Activated CD4-positive, alpha-beta memory T cell treated with anti-CD3 and anti-CD28 coated beads for 36 hours (primary cell): Measurements from ENCODE around the gene ZNF579. TPM values are rescaled to one million over a fixed set of nuclear protein-coding genes. Genes with fewer than 3 reads are reported as not detected.
A peak's percentile ranks its signal among the peaks of the same experiment; 100 is the strongest.

Source experiments
- CTCF ChIA-PET: fragments of 350-600 bp; sonication (Branson Sonifier 250); formaldehyde crosslinking; loops from one replicate; lab custom pipeline; 2021; ENCODE audit warnings: antibody characterized with exemption, inconsistent platforms; lab: Charles Lee
- POLR2A ChIA-PET: fragments of 350-600 bp; sonication (Branson Sonifier 250); formaldehyde crosslinking; loops from one replicate; lab custom pipeline; 2021; ENCODE audit warnings: antibody characterized with exemption; lab: Charles Lee
- DNase-seq: peaks from one replicate; pipeline ENCODE4 v3.0.0-alpha.2; 2020
- H3K27ac Mint-ChIP-seq: one replicate; pipeline ENCODE4 v1.8.0; 2021; ENCODE audit warnings: mixed read lengths
- H3K27me3 Mint-ChIP-seq: one replicate; pipeline ENCODE4 v1.8.0; 2021; ENCODE audit warnings: mixed read lengths
- H3K36me3 Mint-ChIP-seq: one replicate; pipeline ENCODE4 v1.8.0; 2021; ENCODE audit warnings: mixed read lengths
- H3K4me1 Mint-ChIP-seq: one replicate; pipeline ENCODE4 v1.8.0; 2021; ENCODE audit warnings: low read depth, mixed read lengths
- H3K4me3 Mint-ChIP-seq: one replicate; pipeline ENCODE4 v1.8.0; 2021; ENCODE audit warnings: mild to moderate bottlenecking, mixed read lengths
- H3K9me3 Mint-ChIP-seq: one replicate; pipeline ENCODE4 v1.8.0; 2021; ENCODE audit warnings: mixed read lengths
- intact Hi-C: fragments of 100-400 bp; cut with micrococcal nuclease; formaldehyde crosslinking; loops from one replicate; pipeline ENCODE4 v1.15.1; 2023
- total RNA-seq, 2 experiments: library from RNA; stranded (reverse); gene quantifications; one replicate each; pipeline ENCODE4 v1.2.3, GENCODE V29; 2021

Gene ZNF579
- total RNA-seq, 2 experiments from 2014 or later = 6.6 to 6.7 TPM

- H3K9me3 Mint-ChIP-seq = no peaks in the 10 kb centered on the region
- no peaks in the 10 kb centered on the region for H3K27me3 Mint-ChIP-seq
- H3K36me3 Mint-ChIP-seq = peaks cover 20% of the 10 kb centered on the region
- H3K4me1 Mint-ChIP-seq = peaks cover 27% of the 10 kb centered on the region
- intact Hi-C loops = no loop called here
- CTCF ChIA-PET = interaction anchor here (2.8 kb wide), 1 partner anchor 31 kb away, joined by 15 read pairs; no protein-coding TSS in a partner anchor
- peak overlapping the region; percentile 86 for H3K27ac Mint-ChIP-seq
- POLR2A ChIA-PET = no interaction called here
- no peak for DNase-seq
- H3K4me3 Mint-ChIP-seq = peak overlapping the region; percentile 84
Observed at GRCh38 chr19:55600662-55601028, 20.0 kb upstream of the ZNF579 start.

GRCh38 chr19:55599842-55600661 is 19.4 kb upstream of the ZNF579 start, which contains the start of gene ZNF524:
TSS of gene ZNF524 (plus strand) at chr19:55600288. CDS start at chr19:55602113, 1,825 bp downstream.
- intact Hi-C loops = loop anchor here (1.0 kb wide), 5 partner anchors 13 to 341 kb away; partner anchors contain the start of genes KMT5C, PPP6R1 and ZNF784
- H3K27me3 Mint-ChIP-seq = no peaks in the 10 kb centered on the region
- peak within 1 kb of the TSS; percentile 91 for H3K4me3 Mint-ChIP-seq
- no peaks in the 10 kb centered on the region for H3K9me3 Mint-ChIP-seq
- peak within 1 kb of the TSS; percentile 95 for H3K27ac Mint-ChIP-seq
- H3K36me3 Mint-ChIP-seq = peaks cover 26% of the 10 kb centered on the region
- peak; percentile 88 for DNase-seq
- H3K4me1 Mint-ChIP-seq = peaks cover 27% of the 10 kb centered on the region
- POLR2A ChIA-PET = interaction anchor here (0.8 to 1.9 kb wide), 11 partner anchors 13 to 261 kb away, joined by 3 to 20 read pairs (median 5); partner anchors contain the start of genes KMT5C, TMEM238, U2AF2 and UBE2S
- CTCF ChIA-PET = interaction anchor here (0.7 to 2.8 kb wide), 6 partner anchors 12 to 123 kb away, joined by 4 to 15 read pairs (median 5); partner anchors contain the start of gene ZNF628

DNA sequence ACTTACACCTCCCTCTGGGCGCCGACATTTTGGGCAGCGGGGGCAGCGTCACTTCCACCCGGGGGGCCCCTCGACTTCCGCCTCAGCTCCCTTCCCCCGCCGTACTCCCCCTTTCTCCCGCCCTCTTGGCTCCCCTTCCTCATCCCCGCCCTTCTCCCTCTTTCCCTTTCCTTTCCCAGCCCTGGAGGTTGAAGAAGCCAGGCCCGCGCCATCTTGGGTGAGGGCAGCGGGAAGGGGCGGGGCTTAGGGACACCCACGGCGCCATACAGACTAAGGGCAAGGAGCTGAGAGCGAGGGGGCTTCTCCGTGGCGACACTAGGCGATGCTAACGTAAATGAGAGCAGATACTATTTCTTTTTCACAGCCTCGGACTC is 18.8 kb upstream of the ZNF579 start, which contains the start of gene FIZ1:
FIZ1 (minus strand) TSS at position 50 of the 374 bp plus-strand sequence. CDS start 1,652 bp downstream, outside the sequence.
- no peaks in the 10 kb centered on the region for H3K27me3 Mint-ChIP-seq
- intact Hi-C loops = loop anchor here (1.0 kb wide), 5 partner anchors 12 to 340 kb away; partner anchors contain the start of genes KMT5C, PPP6R1 and ZNF784
- DNase-seq = peak; percentile 98
- H3K4me1 Mint-ChIP-seq = peaks cover 22% of the 10 kb centered on the region
- POLR2A ChIA-PET = interaction anchor here (0.8 to 1.9 kb wide), 11 partner anchors 12 to 260 kb away, joined by 3 to 20 read pairs (median 5); partner anchors contain the start of genes KMT5C, TMEM238, U2AF2 and UBE2S
- peak within 1 kb of the TSS; percentile 95 for H3K27ac Mint-ChIP-seq
- peak within 1 kb of the TSS; percentile 91 for H3K4me3 Mint-ChIP-seq
- peaks cover 31% of the 10 kb centered on the region for H3K36me3 Mint-ChIP-seq
- H3K9me3 Mint-ChIP-seq = no peaks in the 10 kb centered on the region
- CTCF ChIA-PET = interaction anchor here (0.6 to 2.8 kb wide), 8 partner anchors 12 to 123 kb away, joined by 3 to 15 read pairs (median 4); partner anchors contain the start of gene ZNF628

- intact Hi-C loops = loop anchor here (1.0 kb wide), 5 partner anchors 12 to 340 kb away; partner anchors contain the start of genes KMT5C, PPP6R1 and ZNF784
- H3K27ac Mint-ChIP-seq = peak overlapping the region; percentile 95
- peak; percentile 96 for DNase-seq
- no peaks in the 10 kb centered on the region for H3K9me3 Mint-ChIP-seq
- peak overlapping the region; percentile 91 for H3K4me3 Mint-ChIP-seq
- ChIA-PET POLR2A (interaction anchor here (0.8 to 1.9 kb wide), 11 partner anchors 12 to 259 kb away, joined by 3 to 20 read pairs (median 5); partner anchors contain the start of genes KMT5C, TMEM238, U2AF2 and UBE2S), CTCF (interaction anchor here (0.6 to 2.8 kb wide), 7 partner anchors 11 to 122 kb away, joined by 3 to 15 read pairs (median 5); partner anchors contain the start of gene ZNF628)
- no peaks in the 10 kb centered on the region for H3K27me3 Mint-ChIP-seq
- peaks cover 21% of the 10 kb centered on the region for H3K4me1 Mint-ChIP-seq
- peaks cover 31% of the 10 kb centered on the region for H3K36me3 Mint-ChIP-seq
Observed at GRCh38 chr19:55598719-55599467, 18.2 kb upstream of the ZNF579 start.

DNA sequence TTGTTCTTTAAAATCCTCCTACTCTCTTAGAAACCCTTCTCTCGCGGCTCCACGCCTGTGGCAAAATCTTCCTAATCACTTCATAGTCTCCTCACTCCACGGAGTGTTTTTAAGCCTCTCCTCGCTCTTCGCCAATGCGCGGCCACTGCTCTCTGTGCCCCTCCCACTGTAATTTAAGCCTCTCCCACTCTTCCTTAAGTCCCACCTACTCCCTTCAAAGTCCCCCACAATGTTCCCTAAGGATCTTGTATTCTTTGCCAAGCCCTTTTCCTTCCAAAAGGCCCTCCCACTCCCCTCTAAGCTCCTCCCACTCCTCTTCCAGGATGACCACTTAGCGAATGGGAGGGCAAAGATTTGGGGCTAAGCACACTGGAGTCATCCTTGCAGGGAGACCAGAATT is 17.4 kb upstream of the ZNF579 start:
- Mint-ChIP-seq H3K36me3 (peaks cover 32% of the 10 kb centered on the region), H3K4me3 (no peak overlapping the region), H3K9me3 (no peaks in the 10 kb centered on the region), H3K27ac (no peak overlapping the region), H3K4me1 (peaks cover 18% of the 10 kb centered on the region), H3K27me3 (no peaks in the 10 kb centered on the region)
- no peak for DNase-seq
- intact Hi-C loops = no loop called here
- CTCF ChIA-PET = interaction anchor here (2.8 kb wide), 1 partner anchor 34 kb away, joined by 15 read pairs; no protein-coding TSS in a partner anchor
- POLR2A ChIA-PET = no interaction called here

DNA sequence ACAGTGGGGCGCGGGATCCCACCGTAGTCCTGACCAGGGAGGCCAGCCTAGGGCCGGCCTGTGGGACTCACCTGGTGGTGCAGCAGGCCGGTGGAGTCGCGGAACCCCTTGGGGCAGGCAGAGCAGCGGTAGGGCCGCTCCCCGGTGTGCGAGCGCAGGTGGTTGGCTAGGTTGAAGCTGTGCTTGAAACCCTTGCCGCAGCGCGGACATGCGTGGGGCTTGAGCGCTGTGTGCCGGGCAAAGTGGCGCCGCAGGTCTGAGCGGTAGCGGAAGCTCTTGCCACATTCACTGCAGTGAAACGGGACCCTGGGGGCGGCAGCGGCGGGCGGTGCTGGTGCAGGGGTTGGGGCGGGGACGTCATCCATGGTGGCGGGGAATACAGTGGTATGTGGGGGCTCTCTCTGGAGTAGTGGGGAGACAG is 16.9 kb upstream of the ZNF579 start:
- no peak overlapping the region for H3K27ac Mint-ChIP-seq
- H3K4me3 Mint-ChIP-seq = no peak overlapping the region
- H3K36me3 Mint-ChIP-seq = peaks cover 32% of the 10 kb centered on the region
- intact Hi-C loops = no loop called here
- H3K9me3 Mint-ChIP-seq = no peaks in the 10 kb centered on the region
- DNase-seq = no peak
- no peaks in the 10 kb centered on the region for H3K27me3 Mint-ChIP-seq
- ChIA-PET POLR2A (no interaction called here), CTCF (interaction anchor here (1.6 kb wide), 1 partner anchor 8 kb away, joined by 6 read pairs; the partner anchor contains the start of gene ZNF865)
- peaks cover 18% of the 10 kb centered on the region for H3K4me1 Mint-ChIP-seq

DNA sequence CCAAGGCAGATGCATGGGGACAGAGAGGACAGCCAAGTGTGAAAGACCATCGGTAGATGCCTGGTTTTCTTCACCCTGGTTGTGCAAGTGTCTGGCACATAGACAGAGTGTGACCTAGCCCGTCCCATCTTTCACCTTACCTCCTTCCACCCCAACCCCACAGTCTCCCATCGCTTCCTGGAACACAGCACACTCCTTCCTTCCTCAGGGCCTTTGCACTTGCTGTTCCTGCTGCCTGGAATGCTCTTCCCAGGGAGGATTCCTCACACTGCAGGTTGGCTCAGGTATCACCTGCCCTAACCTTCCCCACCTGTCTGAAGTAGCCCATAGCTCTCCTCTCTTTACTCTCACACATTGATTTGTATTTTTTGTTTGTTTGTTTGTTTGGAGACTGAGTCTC is 15.7 kb upstream of the ZNF579 start:
- intact Hi-C loops = no loop called here
- ChIA-PET POLR2A (no interaction called here), CTCF (interaction anchor here (1.6 kb wide), 1 partner anchor 10 kb away, joined by 6 read pairs; the partner anchor contains the start of gene ZNF865)
- no peak for DNase-seq
- H3K27ac Mint-ChIP-seq = no peak overlapping the region
- H3K4me3 Mint-ChIP-seq = no peak overlapping the region
- H3K27me3 Mint-ChIP-seq = no peaks in the 10 kb centered on the region
- no peaks in the 10 kb centered on the region for H3K9me3 Mint-ChIP-seq
- H3K36me3 Mint-ChIP-seq = peaks cover 37% of the 10 kb centered on the region
- peaks cover 14% of the 10 kb centered on the region for H3K4me1 Mint-ChIP-seq

DNA sequence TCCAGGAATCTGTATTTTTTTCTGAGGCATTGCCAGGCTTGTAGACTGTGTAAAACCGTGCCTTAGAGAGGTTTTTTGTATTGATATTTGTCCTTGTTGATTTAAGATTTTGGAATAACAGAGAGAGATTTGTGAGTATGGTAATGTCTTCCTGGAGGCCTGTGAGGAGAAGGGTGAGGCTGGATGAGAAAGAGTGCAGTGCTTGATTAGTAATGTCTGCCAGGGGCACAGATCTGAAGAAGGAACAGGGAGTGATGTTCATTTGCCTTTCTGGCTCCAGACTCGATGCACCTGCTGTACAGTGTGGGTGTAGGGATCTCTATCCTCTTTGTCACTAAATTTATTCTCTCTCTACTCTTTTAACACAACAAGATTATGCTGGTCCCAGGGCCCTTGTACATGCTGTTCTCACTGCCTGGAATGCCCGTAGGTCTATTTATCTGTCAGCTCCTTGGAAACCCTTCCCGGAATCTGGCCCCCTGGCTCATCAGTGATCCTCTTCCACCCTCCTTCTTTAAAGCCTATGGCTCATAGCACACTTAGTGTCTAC is 14.4 kb upstream of the ZNF579 start:
- Mint-ChIP-seq H3K4me3 (no peak overlapping the region), H3K27ac (no peak overlapping the region), H3K27me3 (no peaks in the 10 kb centered on the region), H3K4me1 (peaks cover 8% of the 10 kb centered on the region), H3K9me3 (no peaks in the 10 kb centered on the region), H3K36me3 (peaks cover 37% of the 10 kb centered on the region)
- intact Hi-C loops = no loop called here
- POLR2A ChIA-PET = no interaction called here
- DNase-seq = no peak
- CTCF ChIA-PET = interaction anchor here (1.3 kb wide), 1 partner anchor 11 kb away, joined by 6 read pairs; the partner anchor contains the start of gene ZNF865

DNA sequence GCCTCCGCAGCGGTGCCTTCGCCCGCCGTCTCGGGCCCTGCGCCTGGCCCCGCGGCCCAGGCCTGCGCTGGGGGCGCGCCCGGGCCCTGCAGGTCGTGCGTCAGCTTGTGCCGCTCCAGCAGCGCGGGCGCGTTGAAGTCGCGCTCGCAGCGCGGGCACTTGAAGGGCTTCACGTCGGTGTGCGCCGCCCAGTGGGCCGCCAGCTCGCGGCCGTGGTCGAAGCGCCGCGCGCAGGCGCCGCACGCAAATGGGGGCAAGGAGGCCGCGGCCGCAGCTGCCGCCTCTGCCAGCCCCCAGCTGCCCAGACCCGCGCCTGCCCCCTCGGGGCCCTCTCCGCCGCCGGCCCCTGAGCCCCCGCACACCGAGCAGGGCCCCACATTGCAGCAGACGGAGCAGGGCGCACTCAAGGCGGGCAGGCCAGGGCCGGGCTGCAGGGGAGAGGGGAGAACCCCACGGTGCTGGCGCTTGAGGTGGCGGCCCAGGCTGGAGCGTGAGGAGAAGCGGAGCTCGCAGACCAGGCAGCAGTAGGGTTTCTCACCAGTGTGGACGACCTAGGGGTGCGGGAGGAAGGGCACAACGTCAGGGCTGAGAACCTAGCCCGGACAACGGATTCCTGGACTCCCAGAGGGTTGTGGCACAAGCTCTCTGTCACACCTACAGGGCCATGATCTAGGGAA is 12.6 kb upstream of the ZNF579 start:
- Mint-ChIP-seq H3K9me3 (no peaks in the 10 kb centered on the region), H3K27me3 (no peaks in the 10 kb centered on the region), H3K27ac (no peak overlapping the region), H3K36me3 (peaks cover 33% of the 10 kb centered on the region), H3K4me1 (peaks cover 4% of the 10 kb centered on the region), H3K4me3 (no peak overlapping the region)
- CTCF ChIA-PET = no interaction called here
- DNase-seq = no peak
- POLR2A ChIA-PET = no interaction called here
- intact Hi-C loops = no loop called here

DNA sequence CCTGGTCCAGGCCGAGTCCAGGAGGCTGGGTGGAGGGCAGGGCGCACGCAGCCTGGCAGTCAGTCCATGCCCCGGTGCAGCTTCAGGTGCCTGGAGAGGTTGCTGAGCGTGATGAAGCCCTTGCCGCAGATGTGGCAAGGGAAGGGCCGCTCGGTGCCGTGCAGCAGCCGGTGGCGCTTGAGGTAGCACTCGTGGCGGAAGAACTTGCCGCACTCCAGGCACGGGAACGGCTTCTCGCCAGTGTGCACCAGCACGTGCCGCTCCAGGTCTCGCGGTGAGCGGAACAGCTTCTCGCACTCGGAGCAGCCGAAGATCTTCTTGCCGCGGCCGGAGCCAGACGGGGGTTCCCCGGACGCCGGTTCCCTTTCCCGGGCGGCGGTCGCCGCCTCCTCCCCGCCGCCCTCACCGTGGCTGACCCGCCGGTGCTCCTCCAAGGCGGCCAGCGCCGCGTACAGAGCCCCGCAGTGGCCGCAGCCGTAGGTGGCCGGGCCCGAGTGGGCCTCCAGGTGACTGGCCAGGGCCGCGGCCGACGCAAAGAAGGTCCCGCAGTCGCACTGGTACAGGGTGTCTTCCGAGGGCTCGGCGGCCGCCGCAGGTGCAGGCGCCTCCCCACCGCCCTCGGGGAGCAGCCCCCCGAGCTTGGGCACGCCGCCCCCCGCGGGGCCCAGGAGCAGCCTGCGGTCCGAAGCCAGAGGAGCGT is 11.9 kb upstream of the ZNF579 start:
- H3K4me1 Mint-ChIP-seq = peaks cover 4% of the 10 kb centered on the region
- intact Hi-C loops = no loop called here
- POLR2A ChIA-PET = no interaction called here
- H3K27ac Mint-ChIP-seq = no peak overlapping the region
- H3K36me3 Mint-ChIP-seq = peaks cover 33% of the 10 kb centered on the region
- DNase-seq = no peak
- CTCF ChIA-PET = no interaction called here
- H3K4me3 Mint-ChIP-seq = no peak overlapping the region
- H3K27me3 Mint-ChIP-seq = no peaks in the 10 kb centered on the region
- H3K9me3 Mint-ChIP-seq = no peaks in the 10 kb centered on the region
